Measurements from ENCODE around the gene MMAA. TPM values are rescaled to one million over a fixed set of nuclear protein-coding genes. Genes with fewer than 3 reads are reported as not detected.

Gene MMAA
- total RNA-seq, 1 donor from 2014 or later: 7.7 TPM

DNA sequence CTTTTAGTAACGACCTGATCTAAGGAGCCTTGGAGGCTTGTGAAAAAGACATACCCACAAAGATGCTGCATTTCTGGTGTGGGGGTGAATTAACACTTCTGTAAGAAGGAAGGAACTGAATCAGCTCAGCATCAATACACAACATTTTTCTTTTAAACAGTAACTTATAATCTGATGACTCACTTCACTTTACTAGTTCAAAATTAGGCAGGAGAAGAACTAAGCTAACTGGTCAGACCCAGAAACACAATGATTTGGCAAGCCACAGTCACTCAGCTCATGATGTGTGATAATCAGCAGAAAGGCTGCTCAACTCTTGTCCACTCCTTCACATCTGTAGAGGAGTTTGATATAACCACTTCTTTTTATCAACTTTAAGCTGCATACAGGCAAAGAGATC lies 4.6 kb downstream of the MMAA start:
- TF ChIP-seq, protein P1, sequence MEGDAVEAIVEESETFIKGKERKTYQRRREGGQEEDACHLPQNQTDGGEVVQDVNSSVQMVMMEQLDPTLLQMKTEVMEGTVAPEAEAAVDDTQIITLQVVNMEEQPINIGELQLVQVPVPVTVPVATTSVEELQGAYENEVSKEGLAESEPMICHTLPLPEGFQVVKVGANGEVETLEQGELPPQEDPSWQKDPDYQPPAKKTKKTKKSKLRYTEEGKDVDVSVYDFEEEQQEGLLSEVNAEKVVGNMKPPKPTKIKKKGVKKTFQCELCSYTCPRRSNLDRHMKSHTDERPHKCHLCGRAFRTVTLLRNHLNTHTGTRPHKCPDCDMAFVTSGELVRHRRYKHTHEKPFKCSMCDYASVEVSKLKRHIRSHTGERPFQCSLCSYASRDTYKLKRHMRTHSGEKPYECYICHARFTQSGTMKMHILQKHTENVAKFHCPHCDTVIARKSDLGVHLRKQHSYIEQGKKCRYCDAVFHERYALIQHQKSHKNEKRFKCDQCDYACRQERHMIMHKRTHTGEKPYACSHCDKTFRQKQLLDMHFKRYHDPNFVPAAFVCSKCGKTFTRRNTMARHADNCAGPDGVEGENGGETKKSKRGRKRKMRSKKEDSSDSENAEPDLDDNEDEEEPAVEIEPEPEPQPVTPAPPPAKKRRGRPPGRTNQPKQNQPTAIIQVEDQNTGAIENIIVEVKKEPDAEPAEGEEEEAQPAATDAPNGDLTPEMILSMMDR (IDR thresholded peaks at IDR 0.05; ENCODE audit: unreplicated experiment): no peak
- H3K36me3 Mint-ChIP-seq (ENCODE audit: low read depth, unreplicated experiment): no peaks in the 10 kb centered on the region
- H3K4me3 Mint-ChIP-seq (ENCODE audit: unreplicated experiment): no peak overlapping the region
- peaks cover 15% of the 10 kb centered on the region for H3K4me1 Mint-ChIP-seq (ENCODE audit: unreplicated experiment)
- no peak for DNase-seq (ENCODE audit: low spot score)
- H3K27ac Mint-ChIP-seq (ENCODE audit: unreplicated experiment): no peak overlapping the region
- H3K27me3 Mint-ChIP-seq (ENCODE audit: unreplicated experiment): peaks cover under 1% of the 10 kb centered on the region
- H3K9me3 Mint-ChIP-seq (ENCODE audit: unreplicated experiment): no peaks in the 10 kb centered on the region

DNA sequence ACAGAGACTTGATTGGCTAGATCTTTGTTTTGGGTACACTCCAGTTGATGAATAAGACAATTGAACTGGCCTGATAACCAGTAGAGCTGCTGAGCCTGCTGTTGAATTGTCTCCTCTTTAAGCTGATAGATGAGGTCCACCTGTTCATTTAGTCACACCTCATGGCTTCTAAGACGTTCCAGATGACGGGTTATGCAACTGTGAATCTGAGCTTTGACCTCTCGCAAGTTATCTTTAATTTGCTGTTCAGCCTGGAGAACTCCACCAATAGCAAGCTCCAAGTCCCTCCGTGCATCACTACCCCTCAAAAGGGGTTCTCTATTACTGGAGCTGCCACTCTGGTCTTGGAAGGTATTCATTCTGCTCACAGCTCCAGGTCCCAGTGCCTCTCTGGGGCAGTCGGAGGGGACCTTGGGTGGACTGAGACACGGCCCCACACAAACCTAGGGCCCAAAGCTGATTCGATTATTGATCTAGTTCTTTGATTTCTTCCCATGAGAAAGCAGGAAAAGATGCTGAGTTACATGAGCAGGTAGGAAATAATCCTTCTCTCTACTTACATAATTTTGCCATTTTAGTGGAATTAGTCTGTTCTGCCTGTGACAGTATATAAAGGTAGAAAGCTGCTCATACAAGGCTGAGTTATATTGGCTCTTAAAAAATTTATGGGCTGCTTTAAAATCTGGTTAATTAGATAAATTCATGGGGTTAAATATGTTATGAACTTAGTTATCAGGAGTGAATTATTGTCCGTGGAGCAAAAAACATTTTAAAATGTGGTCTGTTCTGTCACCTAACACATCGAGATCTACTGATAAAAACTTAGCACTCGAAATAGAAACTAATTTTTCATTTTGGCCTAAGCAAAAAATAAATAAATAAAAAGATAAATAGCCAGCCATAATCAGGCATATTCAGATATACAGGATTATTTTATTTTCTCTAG lies 6.8 kb downstream of the MMAA start:
- H3K36me3 Mint-ChIP-seq (ENCODE audit: low read depth, unreplicated experiment): peaks cover 3% of the 10 kb centered on the region
- H3K27ac Mint-ChIP-seq (ENCODE audit: unreplicated experiment): no peak overlapping the region
- no peaks in the 10 kb centered on the region for H3K27me3 Mint-ChIP-seq (ENCODE audit: unreplicated experiment)
- H3K9me3 Mint-ChIP-seq (ENCODE audit: unreplicated experiment): no peaks in the 10 kb centered on the region
- H3K4me3 Mint-ChIP-seq (ENCODE audit: unreplicated experiment): no peak overlapping the region
- TF ChIP-seq, protein P1 (IDR thresholded peaks at IDR 0.05; ENCODE audit: unreplicated experiment): no peak
- no peak for DNase-seq (ENCODE audit: low spot score)
- H3K4me1 Mint-ChIP-seq (ENCODE audit: unreplicated experiment): peaks cover 8% of the 10 kb centered on the region

DNA sequence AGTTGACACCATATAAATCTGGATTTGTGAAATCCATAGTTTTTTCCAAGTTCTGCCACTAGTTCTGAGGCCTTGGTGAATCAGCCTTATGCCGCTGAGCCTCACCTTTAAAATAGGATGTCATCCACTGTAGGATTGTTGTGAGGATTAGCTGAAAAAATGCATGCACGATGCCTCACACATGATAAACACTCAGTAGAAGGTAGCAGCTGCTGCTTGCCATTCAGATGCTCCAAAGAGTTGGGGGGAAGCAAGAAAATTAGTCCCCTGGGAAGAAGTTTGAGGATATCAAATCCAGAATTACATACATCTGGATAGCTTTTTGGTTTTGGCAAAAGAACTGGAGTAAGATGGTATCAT lies 7.4 kb downstream of the MMAA start:
- Mint-ChIP-seq H3K4me1 (ENCODE audit: unreplicated experiment) (peaks cover 8% of the 10 kb centered on the region), H3K27me3 (ENCODE audit: unreplicated experiment) (no peaks in the 10 kb centered on the region), H3K36me3 (ENCODE audit: low read depth, unreplicated experiment) (peaks cover 3% of the 10 kb centered on the region), H3K4me3 (ENCODE audit: unreplicated experiment) (no peak overlapping the region), H3K27ac (ENCODE audit: unreplicated experiment) (no peak overlapping the region), H3K9me3 (ENCODE audit: unreplicated experiment) (no peaks in the 10 kb centered on the region)
- TF ChIP-seq, protein P1 (IDR thresholded peaks at IDR 0.05; ENCODE audit: unreplicated experiment): no peak
- DNase-seq (ENCODE audit: low spot score): no peak

- no peak overlapping the region for H3K27ac Mint-ChIP-seq (ENCODE audit: unreplicated experiment)
- peaks cover 3% of the 10 kb centered on the region for H3K36me3 Mint-ChIP-seq (ENCODE audit: low read depth, unreplicated experiment)
- no peaks in the 10 kb centered on the region for H3K9me3 Mint-ChIP-seq (ENCODE audit: unreplicated experiment)
- peaks cover 8% of the 10 kb centered on the region for H3K4me1 Mint-ChIP-seq (ENCODE audit: unreplicated experiment)
- DNase-seq (ENCODE audit: low spot score): no peak
- no peaks in the 10 kb centered on the region for H3K27me3 Mint-ChIP-seq (ENCODE audit: unreplicated experiment)
- TF ChIP-seq, protein P1 (IDR thresholded peaks at IDR 0.05; ENCODE audit: unreplicated experiment): no peak
- no peak overlapping the region for H3K4me3 Mint-ChIP-seq (ENCODE audit: unreplicated experiment)
These were observed 15.9 kb downstream of the MMAA start for GRCh38 chr4:145635117-145635516.

- Mint-ChIP-seq H3K27me3 (ENCODE audit: unreplicated experiment) (no peaks in the 10 kb centered on the region), H3K4me1 (ENCODE audit: unreplicated experiment) (peaks cover 8% of the 10 kb centered on the region), H3K4me3 (ENCODE audit: unreplicated experiment) (no peak overlapping the region), H3K36me3 (ENCODE audit: low read depth, unreplicated experiment) (peaks cover 2% of the 10 kb centered on the region), H3K9me3 (ENCODE audit: unreplicated experiment) (no peaks in the 10 kb centered on the region), H3K27ac (ENCODE audit: unreplicated experiment) (no peak overlapping the region)
- no peak for DNase-seq (ENCODE audit: low spot score)
- TF ChIP-seq, protein P1 (IDR thresholded peaks at IDR 0.05; ENCODE audit: unreplicated experiment): no peak
These were observed 16.4 kb downstream of the MMAA start for GRCh38 chr4:145635630-145636029.
